Measurements from ENCODE around the gene SHISAL2A. TPM values are rescaled to one million over a fixed set of nuclear protein-coding genes. Genes with fewer than 3 reads are reported as not detected.

The SHISAL2A gene
- total and polyA plus RNA-seq, 2 of the 13 experiments (the other 11 are each of a cell fraction or from before 2014, with no cell fraction given): not detected

GRCh38 chr1:52600533-52601179 lies 32.3 kb upstream of the SHISAL2A start (continued):
- TF ChIP-seq ZSCAN20 (CRISPR knock-in tag; IDR thresholded peaks at IDR 0.05; ENCODE audit: borderline replicate concordance) (no peak), EHMT2 (IDR thresholded peaks at IDR 0.05; ENCODE audit: borderline replicate concordance, low read depth, low read length) (peak; percentile 50; the same call in 1 of the 2 replicates), ZMAT3 (CRISPR knock-in tag; conservative IDR thresholded peaks at IDR 0.05) (no peak), NR2F6 (IDR thresholded peaks at IDR 0.05) (no peak), NR2F6 (CRISPR knock-in tag; IDR thresholded peaks at IDR 0.05) (0 out of 2 replicates have a peak, but pooled peaks have one; percentile 29), RBM39 (IDR thresholded peaks at IDR 0.05; ENCODE audit: low read depth, low read length, poor library complexity, severe bottlenecking) (no peak), ZNF749 (CRISPR knock-in tag; IDR thresholded peaks at IDR 0.05; ENCODE audit: borderline replicate concordance) (no peak), HDAC2 (CRISPR knock-in tag; IDR thresholded peaks at IDR 0.05) (peak; percentile 36; the same call in 1 of the 2 replicates), ZNF362 (CRISPR knock-in tag; IDR thresholded peaks at IDR 0.05; ENCODE audit: borderline replicate concordance) (no peak), ZNF614 (CRISPR knock-in tag; IDR thresholded peaks at IDR 0.05; ENCODE audit: borderline replicate concordance) (no peak), KAT8 (CRISPR knock-in tag; IDR thresholded peaks at IDR 0.05) (no peak), ZNF720 (CRISPR knock-in tag; IDR thresholded peaks at IDR 0.05) (no peak), GATAD1 (CRISPR knock-in tag; IDR thresholded peaks at IDR 0.05) (no peak), SETDB1 (CRISPR knock-in tag; IDR thresholded peaks at IDR 0.05; ENCODE audit: borderline replicate concordance) (no peak), NFKB2 (CRISPR knock-in tag; IDR thresholded peaks at IDR 0.05; ENCODE audit: borderline replicate concordance) (no peak), ZHX2 (IDR thresholded peaks at IDR 0.05; ENCODE audit: low read depth) (no peak), ZHX2 (CRISPR knock-in tag; IDR thresholded peaks at IDR 0.05; ENCODE audit: borderline replicate concordance) (no peak), ZBTB34 (CRISPR knock-in tag; IDR thresholded peaks at IDR 0.05) (no peak), HDAC1 (CRISPR knock-in tag; IDR thresholded peaks at IDR 0.05) (no peak), FOXK2 (IDR thresholded peaks at IDR 0.05) (no peak), ZNF460 (CRISPR knock-in tag; IDR thresholded peaks at IDR 0.05; ENCODE audit: borderline replicate concordance) (peak; percentile 78; the same call in 1 of the 2 replicates), EP300 (IDR thresholded peaks at IDR 0.05; ENCODE audit: low read depth in 2 of 2, low read length in 2 of 2) (peak in 1 of 2 experiments; percentile 44; a peak in 1 of 4 replicates), EP300 (CRISPR knock-in tag; IDR thresholded peaks at IDR 0.05; ENCODE audit: borderline replicate concordance) (no peak), JUND (CRISPR knock-in tag; IDR thresholded peaks at IDR 0.05) (no peak)

All from HepG2 (cell line).